H1 (cell line): ENCODE measurements around the gene PSME3. TPM values are rescaled to one million over a fixed set of nuclear protein-coding genes. Genes with fewer than 3 reads are reported as not detected.

Source experiments
- BRCA1 ChIP-seq: IDR thresholded peaks from 2 replicates; pipeline ENCODE4 v1.6.1; 2012; ENCODE audit warnings: low read depth, low read length, improper control_type of control experiment
- CREB1 ChIP-seq: IDR thresholded peaks from 2 replicates; pipeline ENCODE4 v1.6.1; 2012; ENCODE audit warnings: inconsistent platforms
- NRF1 ChIP-seq: IDR thresholded peaks from 2 replicates; pipeline ENCODE4 v1.6.1; 2011; ENCODE audit warnings: mild to moderate bottlenecking, low read depth, low read length, improper control_type of control experiment
- SAP30 ChIP-seq: fragments of 300-600 bp; sonication (generic); IDR thresholded peaks from 2 replicates; pipeline ENCODE4 v1.7.1; 2012; ENCODE audit warnings: low read length, moderate library complexity, mild to moderate bottlenecking, inconsistent platforms; ENCODE audit not compliant: insufficient read depth, insufficient replicate concordance
- SIX5 ChIP-seq: IDR thresholded peaks from 2 replicates; pipeline ENCODE4 v1.6.1; 2011; ENCODE audit warnings: mild to moderate bottlenecking, low read depth, low read length
- SP1 ChIP-seq: IDR thresholded peaks from 2 replicates; pipeline ENCODE4 v1.6.1; 2011; ENCODE audit warnings: low read depth, low read length
- SP4 ChIP-seq: IDR thresholded peaks from 2 replicates; pipeline ENCODE4 v1.6.1; 2012; ENCODE audit warnings: low read length, inconsistent platforms
- polyA plus RNA-seq, 7 experiments: library from polyadenylated mRNA; depleted of rRNA in 3 of 7; stranded (reverse) in 5 of 7; unstranded in 2 of 7; fragments of >200 nt in 5 of 7; fragments of 200-250 nt in 2 of 7; gene quantifications; 1 replicate in 5 of 7; 2 replicates in 1 of 7; 4 replicates in 1 of 7; pipeline versions ENCODE4 v1.2.1 to v1.2.3, GENCODE V29; 2011 to 2013; ENCODE audit warnings: missing spikeins in 2 of 7, mixed read lengths in 2 of 7
- total RNA-seq: library from RNA; stranded (reverse); fragmentation: NEBNext Ultra II Directional; extraction: Animal tissue kit (Norgen Biotek cat#: 25700); gene quantifications from 2 replicates; pipeline ENCODE4 v1.2.1, GENCODE V29; 2021

The PSME3 gene
- total and polyA plus RNA-seq, 2 of the 8 experiments (the other 6 are each of a cell fraction or from before 2014, with no cell fraction given): 149 to 224 TPM

- TF ChIP-seq SIX5 (no peak), SP4 (no peak), NRF1 (no peak), CREB1 (no peak), BRCA1 (no peak), SP1 (no peak), SAP30 (no peak)
Observed at GRCh38 chr17:42792545-42792944, 40.7 kb upstream of the PSME3 start (continued).
